HG03108 (cell line): Measurements from ENCODE around the gene GPC1.
"Not testable (repeated sequence)": the region's sequence is repeated elsewhere in the genome, so short reads cannot be mapped to it uniquely, and the experiment has no call there.

Source experiments
- ATAC-seq: cut with Tn5 transposase; IDR thresholded peaks from one replicate; pipeline ENCODE4 v1.9.1; 2021; ENCODE audit warnings: moderate library complexity; ENCODE audit not compliant: unreplicated experiment

GPC1 gene

GRCh38 chr2:240494194-240494793, 58.8 kb downstream of the GPC1 start:
- no peak for ATAC-seq

- not testable (repeated sequence) for ATAC-seq
Measured at GRCh38 chr2:240494942-240495341, 59.5 kb downstream of the GPC1 start.

- ATAC-seq: not testable (repeated sequence)
Measured at GRCh38 chr2:240497082-240497481, 61.6 kb downstream of the GPC1 start.

GRCh38 chr2:240498171-240498957, 62.9 kb downstream of the GPC1 start:
- no peak for ATAC-seq

- no peak for ATAC-seq
Measured at GRCh38 chr2:240498958-240499260, 63.4 kb downstream of the GPC1 start.

GRCh38 chr2:240499309-240500301, 64.1 kb downstream of the GPC1 start:
- no peak for ATAC-seq

- no peak for ATAC-seq
Measured at GRCh38 chr2:240500561-240501423, 65.3 kb downstream of the GPC1 start.

GRCh38 chr2:240501531-240501991, 66.1 kb downstream of the GPC1 start:
- ATAC-seq: no peak

- ATAC-seq: no peak
Measured at GRCh38 chr2:240502059-240502429, 66.6 kb downstream of the GPC1 start.

GRCh38 chr2:240502430-240503121, 67.1 kb downstream of the GPC1 start:
- ATAC-seq: no peak

GRCh38 chr2:240503375-240503774, 67.9 kb downstream of the GPC1 start:
- no peak for ATAC-seq

GRCh38 chr2:240503848-240504247, 68.4 kb downstream of the GPC1 start:
- ATAC-seq: no peak

GRCh38 chr2:240505910-240506309, 70.4 kb downstream of the GPC1 start:
- ATAC-seq: no peak

GRCh38 chr2:240506406-240507059, 71.1 kb downstream of the GPC1 start:
- no peak for ATAC-seq

GRCh38 chr2:240507060-240507777, 71.8 kb downstream of the GPC1 start:
- no peak for ATAC-seq

GRCh38 chr2:240507778-240508251, 72.4 kb downstream of the GPC1 start:
- ATAC-seq: no peak

GRCh38 chr2:240508832-240509545, 73.5 kb downstream of the GPC1 start:
- ATAC-seq: no peak
